ENCODE measurements around the gene MEGF9. TPM values are rescaled to one million over a fixed set of nuclear protein-coding genes. Genes with fewer than 3 reads are reported as not detected.
"Not testable (repeated sequence)": the region's sequence is repeated elsewhere in the genome, so short reads cannot be mapped to it uniquely, and the experiment has no call there.

Gene MEGF9
- polyA plus RNA-seq, 1 donor (not counting 4 experiments of a cell fraction or from before 2014, with no cell fraction given), result 11.2 TPM

DNA sequence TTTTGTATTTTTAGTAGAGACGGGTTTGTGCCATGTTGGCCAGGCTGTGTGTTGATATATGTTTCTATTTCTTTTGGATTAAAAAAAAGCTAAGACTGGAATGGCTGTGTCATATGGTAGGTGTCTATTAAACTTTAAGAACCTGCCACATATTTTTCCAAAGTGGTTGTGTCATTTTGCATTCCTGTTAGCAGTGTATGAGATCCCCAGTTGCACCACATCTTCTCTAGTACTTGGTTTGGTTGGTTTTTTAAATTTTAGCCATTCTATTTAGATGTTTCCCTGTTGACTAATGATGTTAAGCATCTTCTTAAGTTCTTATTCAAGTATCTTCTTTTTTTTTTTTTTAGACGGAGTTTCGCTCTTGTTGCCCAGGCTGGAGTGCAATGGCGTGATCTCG is 36.2 kb upstream of the MEGF9 start:
- Histone ChIP-seq H3K9ac (ENCODE audit: control insufficient read depth, extremely low read depth, insufficient read depth, low read length) (no peak overlapping the region), H3K4me3 (ENCODE audit: control insufficient read depth in 2 of 3, extremely low read depth in 1 of 3, insufficient read depth in 2 of 3, low read depth in 1 of 3, low read length in 3 of 3) (no peak overlapping the region), H4K20me1 (ENCODE audit: control insufficient read depth, extremely low read depth, insufficient read depth, low read length) (no peaks in the 10 kb centered on the region), H2AFZ (ENCODE audit: control insufficient read depth, low read length) (no peak overlapping the region), H3K4me1 (ENCODE audit: control insufficient read depth, extremely low read depth, insufficient read depth, low read length) (peaks cover 8% of the 10 kb centered on the region), H3K27me3 (ENCODE audit: control insufficient read depth, extremely low read depth, insufficient read depth, low read length) (no peaks in the 10 kb centered on the region), H3K9me1 (ENCODE audit: control insufficient read depth, extremely low read depth, insufficient read depth, low read length) (no peaks in the 10 kb centered on the region), H3K27ac (ENCODE audit: control insufficient read depth, insufficient read depth, low read length) (no peak overlapping the region), H3K4me2 (ENCODE audit: control insufficient read depth, extremely low read depth, insufficient read depth, low read depth, low read length) (no peak overlapping the region), H3K79me2 (ENCODE audit: control insufficient read depth, insufficient read depth, low read length) (no peaks in the 10 kb centered on the region), H3K9me3 (ENCODE audit: control insufficient read depth, low read depth, low read length) (no peaks in the 10 kb centered on the region), H3K36me3 (ENCODE audit: control insufficient read depth in 2 of 2, extremely low read depth in 1 of 2, insufficient read depth in 2 of 2, low read length in 2 of 2) (no peaks in the 10 kb centered on the region)
- DNase-seq (ENCODE audit: low read depth, low spot score) (no peak), FAIRE-seq (no peak)
- dilution Hi-C loops (cut with MboI; ENCODE audit: extremely low pct_ligation_motif_present, low sequenced_read_pairs), result no loop called here
- TF ChIP-seq EZH2 (IDR thresholded peaks at IDR 0.05; ENCODE audit: low read length) (no peak), CTCF (optimal IDR thresholded peaks at IDR 0.05 in 1 of 3, IDR thresholded peaks at IDR 0.05 in 1 of 3, conservative IDR thresholded peaks at IDR 0.05 in 1 of 3; ENCODE audit: extremely low read depth in 1 of 3, insufficient read depth in 2 of 3, low read length in 3 of 3) (no peak)

DNA sequence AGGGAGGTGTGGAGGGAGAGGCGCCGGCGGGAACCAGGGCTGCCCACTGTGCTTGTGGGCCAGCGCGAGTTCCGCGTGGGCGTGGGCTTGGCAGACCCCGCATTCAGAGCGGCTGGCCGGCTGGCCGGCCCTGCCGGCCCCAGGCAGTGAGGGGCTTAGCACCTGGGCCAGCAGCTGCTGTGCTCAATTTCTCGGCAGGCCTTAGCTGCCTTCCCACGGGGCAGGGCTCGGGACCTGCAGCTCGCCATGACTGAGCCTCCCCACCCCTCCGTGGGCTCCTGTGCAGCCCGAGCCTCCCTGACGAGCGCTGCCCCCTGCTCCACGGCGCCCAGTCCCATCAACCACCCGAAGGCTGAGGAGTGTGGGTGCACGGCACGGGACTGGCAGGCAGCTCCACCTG is 32.1 kb upstream of the MEGF9 start:
- dilution Hi-C loops (cut with MboI; ENCODE audit: extremely low pct_ligation_motif_present, low sequenced_read_pairs); H3K36me3 ChIP-seq (ENCODE audit: control insufficient read depth in 2 of 2, extremely low read depth in 1 of 2, insufficient read depth in 2 of 2, low read length in 2 of 2); DNase-seq (ENCODE audit: low read depth, low spot score); H3K27me3 ChIP-seq (ENCODE audit: control insufficient read depth, extremely low read depth, insufficient read depth, low read length); H3K9me3 ChIP-seq (ENCODE audit: control insufficient read depth, low read depth, low read length); FAIRE-seq; H4K20me1 ChIP-seq (ENCODE audit: control insufficient read depth, extremely low read depth, insufficient read depth, low read length); H3K27ac ChIP-seq (ENCODE audit: control insufficient read depth, insufficient read depth, low read length); H3K9ac ChIP-seq (ENCODE audit: control insufficient read depth, extremely low read depth, insufficient read depth, low read length); H3K4me2 ChIP-seq (ENCODE audit: control insufficient read depth, extremely low read depth, insufficient read depth, low read depth, low read length); H2AFZ ChIP-seq (ENCODE audit: control insufficient read depth, low read length); H3K79me2 ChIP-seq (ENCODE audit: control insufficient read depth, insufficient read depth, low read length); H3K9me1 ChIP-seq (ENCODE audit: control insufficient read depth, extremely low read depth, insufficient read depth, low read length); H3K4me3 ChIP-seq (ENCODE audit: control insufficient read depth in 2 of 3, extremely low read depth in 1 of 3, insufficient read depth in 2 of 3, low read depth in 1 of 3, low read length in 3 of 3): not testable (repeated sequence)
- H3K4me1 ChIP-seq (ENCODE audit: control insufficient read depth, extremely low read depth, insufficient read depth, low read length), result peaks cover 11% of the 10 kb centered on the region

DNA sequence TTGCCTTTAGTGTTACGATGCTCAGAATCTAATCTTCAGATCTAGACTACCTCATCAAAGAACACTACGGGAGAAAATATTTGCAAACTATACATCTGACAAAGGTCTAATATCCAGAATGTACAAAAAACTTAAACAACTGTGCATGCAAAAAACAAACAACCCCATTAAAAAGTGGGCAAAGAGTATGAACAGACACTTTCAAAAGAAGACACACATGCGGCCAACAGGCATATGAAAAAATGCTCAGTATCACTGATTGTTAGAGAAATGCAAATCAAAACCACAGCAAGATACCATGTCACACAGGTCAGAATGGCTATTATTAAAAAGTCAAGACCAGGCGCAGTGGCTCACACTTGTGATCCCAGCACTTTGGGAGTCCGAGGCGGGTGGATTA is 31.0 kb upstream of the MEGF9 start:
- Histone ChIP-seq H4K20me1 (ENCODE audit: control insufficient read depth, extremely low read depth, insufficient read depth, low read length) (no peaks in the 10 kb centered on the region), H3K79me2 (ENCODE audit: control insufficient read depth, insufficient read depth, low read length) (no peaks in the 10 kb centered on the region), H3K27ac (ENCODE audit: control insufficient read depth, insufficient read depth, low read length) (no peak overlapping the region), H3K27me3 (ENCODE audit: control insufficient read depth, extremely low read depth, insufficient read depth, low read length) (no peaks in the 10 kb centered on the region), H3K4me3 (ENCODE audit: control insufficient read depth in 2 of 3, extremely low read depth in 1 of 3, insufficient read depth in 2 of 3, low read depth in 1 of 3, low read length in 3 of 3) (no peak overlapping the region), H3K9me1 (ENCODE audit: control insufficient read depth, extremely low read depth, insufficient read depth, low read length) (no peaks in the 10 kb centered on the region), H3K4me1 (ENCODE audit: control insufficient read depth, extremely low read depth, insufficient read depth, low read length) (peaks cover 3% of the 10 kb centered on the region), H2AFZ (ENCODE audit: control insufficient read depth, low read length) (no peak overlapping the region), H3K9ac (ENCODE audit: control insufficient read depth, extremely low read depth, insufficient read depth, low read length) (no peak overlapping the region), H3K4me2 (ENCODE audit: control insufficient read depth, extremely low read depth, insufficient read depth, low read depth, low read length) (no peak overlapping the region), H3K36me3 (ENCODE audit: control insufficient read depth in 2 of 2, extremely low read depth in 1 of 2, insufficient read depth in 2 of 2, low read length in 2 of 2) (no peaks in the 10 kb centered on the region), H3K9me3 (ENCODE audit: control insufficient read depth, low read depth, low read length) (no peaks in the 10 kb centered on the region)
- dilution Hi-C loops (cut with MboI; ENCODE audit: extremely low pct_ligation_motif_present, low sequenced_read_pairs), result no loop called here
- no peak for DNase-seq (ENCODE audit: low read depth, low spot score)
- FAIRE-seq, result no peak
- no peak for TF ChIP-seq EZH2 (IDR thresholded peaks at IDR 0.05; ENCODE audit: low read length)
- TF ChIP-seq CTCF (optimal IDR thresholded peaks at IDR 0.05 in 1 of 3, IDR thresholded peaks at IDR 0.05 in 1 of 3, conservative IDR thresholded peaks at IDR 0.05 in 1 of 3; ENCODE audit: extremely low read depth in 1 of 3, insufficient read depth in 2 of 3, low read length in 3 of 3), result no peak

Measured in keratinocyte (primary cell).